NCI-H1417 (cell line): Measurements from ENCODE around the gene CCDC158.
A peak's percentile ranks its signal among the peaks of the same experiment; 100 is the strongest.

ENCODE experiments used
- DNase-seq, 3 experiments: peaks; one replicate each; lab custom pipeline; 2025; lab: John Stamatoyannopoulos, UW

The CCDC158 gene

DNA sequence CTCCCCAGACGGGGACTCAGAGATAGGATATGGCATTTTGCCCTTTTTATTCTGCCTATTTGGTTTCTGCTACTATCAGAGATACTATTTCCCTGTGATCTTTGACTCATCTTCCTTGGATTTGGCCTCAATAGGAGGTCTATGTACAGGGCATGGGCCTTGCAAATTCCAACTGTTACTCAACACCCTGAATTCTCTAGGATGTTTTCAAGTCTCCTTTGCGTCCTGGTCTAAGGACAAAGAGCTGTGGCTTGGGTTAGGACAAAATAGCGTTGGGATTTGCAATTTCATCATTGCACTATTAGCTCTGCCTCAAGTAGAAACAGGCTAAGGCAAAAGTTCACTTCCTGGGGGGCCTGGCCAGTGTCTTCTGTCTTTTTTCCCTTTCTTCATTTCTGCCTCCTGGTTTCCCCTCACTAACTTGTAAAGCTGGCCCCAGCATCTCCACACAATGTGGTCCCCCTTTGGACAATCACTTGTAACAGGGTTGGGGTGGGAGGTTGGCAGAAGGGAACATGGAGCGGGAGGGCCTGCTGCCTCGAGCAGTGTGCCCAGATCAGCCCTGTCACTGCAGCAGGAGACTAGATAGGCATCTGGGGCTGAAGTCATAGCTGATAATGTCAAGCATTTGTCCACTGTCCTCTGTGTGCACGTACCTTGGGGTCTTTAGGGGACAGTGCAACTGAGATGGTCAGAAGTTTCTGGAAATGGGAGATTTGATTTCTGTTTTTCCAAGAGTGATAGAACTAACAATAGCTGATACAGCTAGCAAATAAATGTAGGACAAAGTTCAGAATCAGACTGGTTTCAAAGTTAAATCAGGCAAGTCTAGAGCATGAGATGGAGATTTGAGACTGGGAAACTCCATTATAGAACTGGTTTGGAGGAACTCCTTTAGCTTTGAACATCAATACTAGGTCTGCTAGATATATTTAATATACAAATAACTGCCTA is 140.2 kb downstream of the CCDC158 start:
- no peak for DNase-seq

DNA sequence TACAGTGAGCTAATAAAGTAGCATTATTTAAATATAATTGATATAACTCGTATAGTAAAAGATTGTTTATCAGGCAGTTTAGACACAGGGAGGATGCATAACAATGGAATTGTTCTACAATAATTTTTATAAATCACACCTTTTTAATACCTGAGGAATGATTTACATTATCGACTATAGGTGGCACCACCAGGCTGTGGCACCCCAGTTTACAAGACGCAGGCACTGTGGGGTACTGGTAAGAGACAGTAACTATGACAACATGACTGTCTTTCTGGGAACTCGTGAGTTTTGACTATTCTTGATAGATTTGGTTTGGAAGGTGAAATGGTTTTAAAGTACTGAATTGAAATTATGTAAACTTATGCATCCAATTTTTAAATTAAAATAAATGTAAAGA is 141.5 kb downstream of the CCDC158 start:
- DNase-seq: no peak

DNA sequence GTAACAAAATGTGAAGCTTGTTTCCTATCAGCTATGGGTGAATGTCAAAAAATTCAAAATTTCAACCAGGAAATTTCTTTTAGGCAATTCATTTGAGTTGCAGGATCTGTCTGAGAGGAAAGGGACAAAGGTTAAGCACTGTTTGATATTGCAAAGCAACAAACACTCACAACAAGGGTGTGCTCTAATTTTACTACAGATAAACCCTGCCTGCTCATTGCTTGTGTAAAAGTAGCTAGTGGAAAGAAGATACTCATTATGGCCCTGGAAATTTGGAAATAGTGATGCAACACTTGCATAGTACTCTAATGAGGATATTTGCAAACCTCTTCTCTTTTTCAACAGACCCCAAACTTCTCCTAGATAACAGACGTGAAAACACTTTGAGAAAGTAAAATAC is 142.4 kb downstream of the CCDC158 start:
- DNase-seq: no peak

DNA sequence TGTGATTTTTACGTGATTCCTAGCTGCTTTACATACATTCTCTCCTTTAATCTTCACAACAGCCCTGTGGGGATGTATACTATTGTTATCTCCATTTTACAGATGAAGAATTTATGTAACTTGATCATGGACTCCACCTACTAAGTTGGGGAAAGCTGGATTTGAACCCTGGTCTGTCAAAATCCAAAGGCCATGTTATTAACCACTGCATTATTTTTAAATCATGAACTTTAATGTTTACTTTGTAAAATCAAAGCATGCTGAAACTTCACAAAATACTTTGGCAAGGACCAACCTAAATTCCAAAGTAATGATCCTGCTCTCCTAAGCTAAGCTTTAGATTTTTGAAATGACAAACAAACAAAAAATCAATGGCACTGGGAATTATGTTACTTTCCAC is 143.3 kb downstream of the CCDC158 start:
- DNase-seq: no peak

DNA sequence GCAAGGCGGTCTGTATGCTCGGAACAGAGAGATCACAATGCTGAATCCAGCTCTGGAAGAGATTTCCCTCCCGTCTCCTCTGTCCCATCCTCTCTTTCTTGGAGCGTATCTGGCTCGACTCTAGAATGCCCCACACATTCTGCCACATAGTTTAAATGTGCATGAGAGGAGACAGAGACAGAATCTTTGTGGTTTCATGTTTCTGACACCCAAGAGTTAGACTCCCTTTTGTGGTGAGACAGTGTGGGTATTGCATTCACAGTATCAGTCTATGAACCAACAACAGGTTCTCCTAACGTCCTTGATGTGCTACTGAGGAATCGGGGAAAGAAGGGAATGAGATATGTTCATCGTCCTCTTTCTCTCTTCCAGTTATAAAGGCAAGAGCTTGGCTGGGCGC is 144.1 kb downstream of the CCDC158 start:
- no peak for DNase-seq

DNA sequence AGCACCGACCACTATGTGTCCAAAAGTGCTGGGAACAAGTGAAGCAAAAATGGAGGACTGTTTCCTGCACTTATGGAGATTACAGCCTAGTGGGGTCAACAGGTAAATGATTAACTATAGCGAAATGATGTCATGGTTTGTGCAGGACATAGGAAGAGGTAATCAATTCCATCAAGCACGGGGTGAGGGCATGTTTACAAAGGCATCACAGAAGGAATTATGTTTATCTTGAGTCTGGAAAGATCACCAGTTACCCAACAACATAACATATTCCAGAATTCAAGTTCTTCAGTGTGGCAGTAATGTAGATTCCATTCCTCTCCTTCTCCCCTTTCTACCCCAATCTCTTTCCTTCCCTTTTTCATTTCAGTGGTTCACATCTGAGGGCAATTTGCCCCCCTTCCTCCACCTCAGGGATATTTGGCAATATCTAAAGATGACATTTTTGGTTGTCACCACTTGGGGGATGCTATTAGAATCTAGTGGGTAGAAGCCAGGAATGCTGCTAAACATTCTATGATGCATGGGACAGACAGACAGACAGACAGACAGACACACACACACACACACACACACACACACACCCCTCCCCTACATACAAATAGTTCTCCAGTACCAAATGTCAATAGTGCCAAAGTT is 145.3 kb downstream of the CCDC158 start:
- DNase-seq: no peak

DNA sequence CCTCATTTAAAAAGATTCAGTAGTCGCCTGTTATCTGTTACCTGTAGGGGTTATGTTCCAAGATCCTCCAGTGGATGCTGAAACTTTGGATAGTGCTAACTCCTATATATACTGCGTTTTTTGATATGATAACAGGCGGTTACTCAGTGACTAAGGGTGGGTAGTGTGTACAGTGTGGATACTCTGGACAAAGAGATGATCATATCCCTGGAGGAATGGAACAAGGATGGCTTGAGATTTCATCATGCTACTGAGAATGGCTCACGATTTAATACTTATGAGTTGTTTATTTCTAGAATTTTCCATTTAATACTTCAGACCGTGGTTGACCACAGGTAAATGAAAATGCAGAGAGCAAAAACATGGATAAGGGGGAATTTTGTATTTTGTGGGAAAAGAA is 147.9 kb downstream of the CCDC158 start:
- no peak for DNase-seq

DNA sequence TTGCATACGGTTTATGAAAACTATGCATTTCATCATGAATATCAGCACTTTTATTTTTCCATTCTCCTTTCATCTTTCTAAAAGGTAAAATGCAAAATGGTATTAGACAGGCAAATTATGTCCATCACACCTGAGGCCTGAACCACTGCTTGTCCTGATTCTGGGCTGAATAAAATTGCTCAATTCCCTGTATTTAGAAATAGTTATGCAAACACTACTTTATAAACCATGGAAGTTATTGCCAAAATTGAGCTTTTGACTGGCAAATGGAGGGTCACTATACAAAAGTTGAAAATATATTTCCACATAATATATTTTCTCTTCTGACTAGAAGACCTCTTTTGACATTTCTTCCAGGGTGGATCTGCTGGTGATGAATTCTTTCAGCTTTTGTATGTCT is 148.4 kb downstream of the CCDC158 start:
- no peak for DNase-seq

DNA sequence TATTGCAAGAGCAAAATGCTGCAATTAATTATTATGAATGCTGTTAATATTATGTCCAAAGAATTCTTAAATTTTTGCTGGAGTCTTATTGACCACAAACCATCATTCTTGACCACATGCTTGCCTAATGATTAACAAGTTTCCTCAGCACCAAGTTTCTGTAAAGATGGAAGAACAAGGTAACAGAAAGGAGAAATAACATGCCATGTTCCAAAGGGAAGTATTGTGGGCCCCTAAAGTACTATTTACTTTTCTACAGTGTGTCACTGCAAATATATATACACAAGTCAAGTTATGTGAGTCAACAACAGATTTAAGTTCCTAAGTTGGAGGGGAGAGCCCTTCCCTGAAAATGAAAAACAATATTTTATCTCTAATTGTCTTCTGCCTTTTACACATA is 148.9 kb downstream of the CCDC158 start:
- DNase-seq: no peak

DNA sequence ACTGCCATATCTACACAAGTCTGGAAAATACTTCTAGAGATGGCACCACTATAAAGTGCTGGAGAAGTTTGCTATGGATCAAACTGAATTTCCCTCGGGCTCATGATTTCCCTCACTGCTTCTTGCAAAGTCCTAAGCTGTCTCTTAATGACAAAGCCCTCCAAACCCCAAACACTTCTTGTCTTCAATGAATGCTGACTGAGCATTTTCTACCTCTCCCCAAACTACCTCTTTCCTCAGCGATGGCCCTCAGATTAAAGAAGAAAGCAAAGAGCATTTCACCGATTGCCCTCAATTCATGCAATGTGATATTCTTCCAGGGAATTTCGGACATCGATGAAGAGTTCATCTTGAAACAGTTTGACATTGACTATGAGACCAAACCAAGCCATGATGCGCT is 149.7 kb downstream of the CCDC158 start:
- DNase-seq: no peak

DNA sequence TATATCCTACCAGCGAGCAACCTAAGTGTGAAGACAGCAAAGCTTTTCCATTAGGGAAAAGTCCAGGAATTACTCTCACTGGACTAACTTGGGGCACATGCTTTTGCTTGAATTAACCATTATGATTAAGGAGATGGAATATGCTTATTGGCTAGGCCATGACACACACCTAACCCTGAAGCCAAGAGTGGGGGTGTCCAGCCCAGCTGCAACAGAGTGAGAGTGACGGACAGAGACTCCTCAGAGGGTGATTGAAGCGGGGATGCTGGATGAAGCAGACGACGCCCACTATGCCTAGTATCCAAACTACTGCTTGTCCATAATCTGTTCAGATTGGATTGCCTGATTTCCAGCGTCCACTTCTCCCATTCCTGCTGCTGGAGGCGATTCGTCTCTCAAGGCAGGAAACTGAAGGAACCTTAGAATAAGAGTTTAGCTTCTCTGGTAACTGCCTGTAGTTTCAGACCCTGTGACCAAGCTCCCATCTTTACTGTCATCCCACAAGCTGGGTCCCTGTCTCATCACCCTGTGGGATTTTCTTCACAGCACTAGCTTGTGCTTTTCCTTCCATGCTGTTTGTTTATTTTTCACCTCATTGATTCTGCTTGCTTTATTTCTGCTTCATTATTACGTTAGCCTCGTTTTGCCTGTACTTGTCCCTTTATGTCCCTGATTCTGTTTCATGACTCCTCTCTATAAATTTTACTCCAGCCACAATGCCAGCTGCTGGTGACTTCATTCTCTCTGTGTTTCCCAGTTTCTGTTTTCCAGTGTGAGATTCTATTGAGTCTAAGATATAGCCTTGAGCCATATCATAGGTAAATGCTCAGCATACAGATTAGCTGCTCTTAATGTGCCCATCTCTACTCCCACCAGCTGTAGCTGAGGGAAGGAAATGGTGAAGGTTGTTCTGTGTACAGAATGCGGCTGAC is 150.4 kb downstream of the CCDC158 start:
- DNase-seq: peak in 2 of 3 experiments; percentile 10 to 62

DNA sequence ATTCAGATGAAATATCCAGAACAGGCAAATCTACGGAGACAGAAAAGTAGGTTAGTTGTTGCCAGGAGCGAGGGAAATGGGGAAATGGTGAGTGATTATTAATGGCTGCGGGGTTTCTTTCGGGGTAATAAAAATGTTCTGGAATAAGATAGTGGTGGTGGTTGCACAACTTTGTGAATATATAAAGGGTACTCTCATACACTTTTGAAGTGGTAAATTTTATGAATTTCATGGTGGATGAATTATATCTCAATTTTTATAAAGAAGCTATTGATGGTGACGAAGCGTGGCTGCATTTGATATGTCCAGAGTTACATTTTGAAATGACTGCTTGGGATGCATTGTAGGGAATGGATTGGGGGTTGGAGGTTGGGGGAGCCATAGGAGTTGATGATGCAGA is 153.1 kb downstream of the CCDC158 start:
- no peak for DNase-seq

DNA sequence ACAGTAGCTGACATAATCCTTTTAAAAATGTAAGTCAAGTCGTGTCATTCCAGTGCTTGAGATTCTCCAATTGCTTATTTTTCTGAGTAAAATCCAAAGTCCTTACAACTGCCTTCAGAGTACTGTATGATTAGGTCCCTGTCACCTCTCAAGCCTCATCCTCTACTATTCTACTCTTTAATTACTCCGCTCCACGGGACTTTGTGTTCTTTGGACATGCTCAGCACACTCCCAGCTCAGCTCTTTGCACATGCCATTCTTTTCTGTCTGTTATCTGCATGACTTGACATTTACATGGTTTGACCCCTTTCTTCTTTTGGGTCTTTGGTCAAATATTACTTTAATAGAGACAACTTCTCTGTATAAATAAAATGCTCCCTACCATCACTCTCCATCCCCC is 154.3 kb downstream of the CCDC158 start:
- DNase-seq: no peak

DNA sequence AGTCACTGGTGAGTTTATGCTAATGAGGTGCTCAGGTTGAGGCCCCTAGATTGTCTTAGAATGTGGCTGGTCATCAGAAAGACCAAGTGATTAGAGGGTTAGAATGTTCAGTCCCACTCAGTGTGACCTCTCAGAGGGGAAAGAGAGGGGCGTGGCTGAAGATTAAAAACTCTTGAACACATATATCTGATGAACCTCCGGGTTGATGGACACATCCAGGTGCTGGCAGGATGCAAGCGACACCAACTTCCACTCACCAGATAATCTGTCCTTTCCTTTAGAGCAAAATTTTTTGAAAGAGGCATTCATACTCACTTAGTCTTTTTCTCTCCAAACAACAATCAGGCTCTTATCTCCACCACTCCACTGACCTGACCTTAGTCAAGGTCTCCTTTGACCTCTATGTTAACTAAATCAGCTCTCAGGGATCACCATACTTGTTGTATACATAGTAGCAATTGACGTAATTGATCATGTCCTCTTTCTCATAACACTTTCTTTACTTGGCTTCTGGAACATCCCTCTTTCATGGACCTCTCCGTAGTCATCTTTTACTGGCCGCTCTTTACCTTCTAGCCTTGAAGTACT is 155.2 kb downstream of the CCDC158 start:
- DNase-seq: no peak
